ENCODE data around the gene BTBD7.
"Not testable (repeated sequence)": the region's sequence is repeated elsewhere in the genome, so short reads cannot be mapped to it uniquely, and the experiment has no call there.

The BTBD7 gene

GRCh38 chr14:93368996-93369712 lies 36.3 kb upstream of the BTBD7 start:
- TF ChIP-seq CTCF (IDR thresholded peaks at IDR 0.05; ENCODE audit: low read depth, low read length), result no peak
- no peak for DNase-seq (ENCODE audit: low read depth, low spot score)
- in situ Hi-C loops (cut with HindIII; ENCODE audit: low sequenced_read_pairs), result no loop called here
- no peak overlapping the region for H3K4me3 ChIP-seq (ENCODE audit: low read depth, low read length)

GRCh38 chr14:93354873-93355272 lies 22.0 kb upstream of the BTBD7 start:
- DNase-seq (ENCODE audit: low read depth, low spot score); in situ Hi-C loops (cut with HindIII; ENCODE audit: low sequenced_read_pairs): not testable (repeated sequence)

GRCh38 chr14:93348292-93348691 lies 15.5 kb upstream of the BTBD7 start:
- H3K4me3 ChIP-seq (ENCODE audit: low read depth, low read length), result no peak overlapping the region
- no peak for DNase-seq (ENCODE audit: low read depth, low spot score)
- no peak for TF ChIP-seq CTCF (IDR thresholded peaks at IDR 0.05; ENCODE audit: low read depth, low read length)
- in situ Hi-C loops (cut with HindIII; ENCODE audit: low sequenced_read_pairs), result no loop called here

More at GRCh38 chr14:93354873-93355272, 22.0 kb upstream of the BTBD7 start:
- not testable (repeated sequence) for H3K4me3 ChIP-seq (ENCODE audit: low read depth, low read length)

- no peak for DNase-seq (ENCODE audit: low read depth, low spot score)
- in situ Hi-C loops (cut with HindIII; ENCODE audit: low sequenced_read_pairs), result no loop called here
- TF ChIP-seq CTCF (IDR thresholded peaks at IDR 0.05; ENCODE audit: low read depth, low read length), result no peak
- no peak overlapping the region for H3K4me3 ChIP-seq (ENCODE audit: low read depth, low read length)
These were observed 15.0 kb upstream of the BTBD7 start for GRCh38 chr14:93347850-93348249.

- DNase-seq (ENCODE audit: low read depth, low spot score), result no peak
- in situ Hi-C loops (cut with HindIII; ENCODE audit: low sequenced_read_pairs), result no loop called here
- H3K4me3 ChIP-seq (ENCODE audit: low read depth, low read length), result no peak within 1 kb of the TSS
- no peak for TF ChIP-seq CTCF (IDR thresholded peaks at IDR 0.05; ENCODE audit: low read depth, low read length)
These were observed 14.3 kb upstream of the BTBD7 start, which contains the start of gene COX8C for GRCh38 chr14:93346926-93347721. Gene COX8C, plus strand, starts transcription at chr14:93347182. Its CDS starts 87 bp downstream, at chr14:93347269.

GRCh38 chr14:93343797-93344196 lies 11.0 kb upstream of the BTBD7 start:
- TF ChIP-seq CTCF (IDR thresholded peaks at IDR 0.05; ENCODE audit: low read depth, low read length), result no peak
- no peak for DNase-seq (ENCODE audit: low read depth, low spot score)

GRCh38 chr14:93343266-93343665 lies 10.4 kb upstream of the BTBD7 start:
- in situ Hi-C loops (cut with HindIII; ENCODE audit: low sequenced_read_pairs), result no loop called here
- DNase-seq (ENCODE audit: low read depth, low spot score), result no peak
- TF ChIP-seq CTCF (IDR thresholded peaks at IDR 0.05; ENCODE audit: low read depth, low read length), result no peak
- H3K4me3 ChIP-seq (ENCODE audit: low read depth, low read length), result no peak overlapping the region

More at GRCh38 chr14:93343797-93344196, 11.0 kb upstream of the BTBD7 start:
- in situ Hi-C loops (cut with HindIII; ENCODE audit: low sequenced_read_pairs), result no loop called here
- H3K4me3 ChIP-seq (ENCODE audit: low read depth, low read length), result no peak overlapping the region
